ENCODE measurements around the gene LPP.

The LPP gene

GRCh38 chr3:188255190-188255589 lies 101.2 kb downstream of the LPP start:
- intact Hi-C loops (cut with micrococcal nuclease), result loop anchor here (5.0 kb wide), 1 partner anchor 42 kb away; no protein-coding TSS in a partner anchor
- H3K4me3 Mint-ChIP-seq, result no peak overlapping the region
- no peak overlapping the region for H3K27ac Mint-ChIP-seq
- peaks cover 43% of the 10 kb centered on the region for H3K4me1 Mint-ChIP-seq (ENCODE audit: low read depth)
- H3K9me3 Mint-ChIP-seq, result no peaks in the 10 kb centered on the region
- H3K36me3 Mint-ChIP-seq (ENCODE audit: low read depth), result peaks cover 42% of the 10 kb centered on the region
- no peaks in the 10 kb centered on the region for H3K27me3 Mint-ChIP-seq

- H3K27ac Mint-ChIP-seq, result peak overlapping the region; percentile 76
- H3K36me3 Mint-ChIP-seq (ENCODE audit: low read depth), result peaks cover 34% of the 10 kb centered on the region
- no peak overlapping the region for H3K4me3 Mint-ChIP-seq
- H3K27me3 Mint-ChIP-seq, result no peaks in the 10 kb centered on the region
- no peaks in the 10 kb centered on the region for H3K9me3 Mint-ChIP-seq
- H3K4me1 Mint-ChIP-seq (ENCODE audit: low read depth), result peaks cover 33% of the 10 kb centered on the region
- intact Hi-C loops (cut with micrococcal nuclease), result loop anchor here (5.0 kb wide), 1 partner anchor 41 kb away; no protein-coding TSS in a partner anchor
These were observed 102.8 kb downstream of the LPP start for GRCh38 chr3:188256758-188257157.

- intact Hi-C loops (cut with micrococcal nuclease), result loop anchor here (5.0 kb wide), 1 partner anchor 40 kb away; no protein-coding TSS in a partner anchor
- no peaks in the 10 kb centered on the region for H3K9me3 Mint-ChIP-seq
- H3K4me1 Mint-ChIP-seq (ENCODE audit: low read depth), result peaks cover 33% of the 10 kb centered on the region
- peaks cover 27% of the 10 kb centered on the region for H3K36me3 Mint-ChIP-seq (ENCODE audit: low read depth)
- H3K27me3 Mint-ChIP-seq, result no peaks in the 10 kb centered on the region
- no peak overlapping the region for H3K4me3 Mint-ChIP-seq
- H3K27ac Mint-ChIP-seq, result peak overlapping the region; percentile 76
These were observed 103.5 kb downstream of the LPP start for GRCh38 chr3:188257384-188258026.

GRCh38 chr3:188259191-188259590 lies 105.2 kb downstream of the LPP start:
- intact Hi-C loops (cut with micrococcal nuclease), result loop anchor here (5.0 kb wide), 1 partner anchor 38 kb away; no protein-coding TSS in a partner anchor
- H3K4me1 Mint-ChIP-seq (ENCODE audit: low read depth), result peaks cover 33% of the 10 kb centered on the region
- peaks cover 26% of the 10 kb centered on the region for H3K36me3 Mint-ChIP-seq (ENCODE audit: low read depth)

GRCh38 chr3:188259596-188259995 lies 105.6 kb downstream of the LPP start:
- intact Hi-C loops (cut with micrococcal nuclease), result loop anchor here (5.0 kb wide), 1 partner anchor 38 kb away; no protein-coding TSS in a partner anchor
- peaks cover 33% of the 10 kb centered on the region for H3K4me1 Mint-ChIP-seq (ENCODE audit: low read depth)

More at GRCh38 chr3:188259191-188259590, 105.2 kb downstream of the LPP start:
- H3K9me3 Mint-ChIP-seq, result no peaks in the 10 kb centered on the region
- H3K27ac Mint-ChIP-seq, result peak overlapping the region; percentile 76
- no peaks in the 10 kb centered on the region for H3K27me3 Mint-ChIP-seq
- no peak overlapping the region for H3K4me3 Mint-ChIP-seq

GRCh38 chr3:188261011-188261410 lies 107.1 kb downstream of the LPP start:
- no peak overlapping the region for H3K27ac Mint-ChIP-seq
- no peaks in the 10 kb centered on the region for H3K9me3 Mint-ChIP-seq
- H3K27me3 Mint-ChIP-seq, result no peaks in the 10 kb centered on the region
- intact Hi-C loops (cut with micrococcal nuclease), result loop anchor here (10.0 kb wide), 1 partner anchor 66 kb away; no protein-coding TSS in a partner anchor
- peaks cover 33% of the 10 kb centered on the region for H3K4me1 Mint-ChIP-seq (ENCODE audit: low read depth)
- no peak overlapping the region for H3K4me3 Mint-ChIP-seq
- peaks cover 12% of the 10 kb centered on the region for H3K36me3 Mint-ChIP-seq (ENCODE audit: low read depth)

More at GRCh38 chr3:188259596-188259995, 105.6 kb downstream of the LPP start:
- Mint-ChIP-seq H3K9me3 (no peaks in the 10 kb centered on the region), H3K4me3 (no peak overlapping the region), H3K36me3 (ENCODE audit: low read depth) (peaks cover 23% of the 10 kb centered on the region), H3K27ac (peak overlapping the region; percentile 76), H3K27me3 (no peaks in the 10 kb centered on the region)

- intact Hi-C loops (cut with micrococcal nuclease), result loop anchor here (10.0 kb wide), 1 partner anchor 68 kb away; no protein-coding TSS in a partner anchor
These were observed 108.5 kb downstream of the LPP start for GRCh38 chr3:188262488-188262887.

GRCh38 chr3:188262913-188263683 lies 109.1 kb downstream of the LPP start:
- no peaks in the 10 kb centered on the region for H3K9me3 Mint-ChIP-seq
- H3K4me1 Mint-ChIP-seq (ENCODE audit: low read depth), result peaks cover 17% of the 10 kb centered on the region
- H3K27me3 Mint-ChIP-seq, result no peaks in the 10 kb centered on the region
- H3K4me3 Mint-ChIP-seq, result no peak overlapping the region
- intact Hi-C loops (cut with micrococcal nuclease), result loop anchor here (10.0 kb wide), 1 partner anchor 68 kb away; no protein-coding TSS in a partner anchor
- peaks cover 17% of the 10 kb centered on the region for H3K36me3 Mint-ChIP-seq (ENCODE audit: low read depth)
- H3K27ac Mint-ChIP-seq, result peak overlapping the region; percentile 66

More at GRCh38 chr3:188262488-188262887, 108.5 kb downstream of the LPP start:
- H3K27ac Mint-ChIP-seq, result peak overlapping the region; percentile 66
- no peaks in the 10 kb centered on the region for H3K9me3 Mint-ChIP-seq
- H3K36me3 Mint-ChIP-seq (ENCODE audit: low read depth), result peaks cover 12% of the 10 kb centered on the region
- H3K4me1 Mint-ChIP-seq (ENCODE audit: low read depth), result peaks cover 23% of the 10 kb centered on the region
- no peaks in the 10 kb centered on the region for H3K27me3 Mint-ChIP-seq
- H3K4me3 Mint-ChIP-seq, result no peak overlapping the region

GRCh38 chr3:188264226-188265207 lies 110.6 kb downstream of the LPP start:
- Mint-ChIP-seq H3K9me3 (no peaks in the 10 kb centered on the region), H3K4me1 (ENCODE audit: low read depth) (peaks cover 3% of the 10 kb centered on the region), H3K36me3 (ENCODE audit: low read depth) (peaks cover 16% of the 10 kb centered on the region), H3K4me3 (no peak overlapping the region), H3K27ac (no peak overlapping the region), H3K27me3 (no peaks in the 10 kb centered on the region)
- intact Hi-C loops (cut with micrococcal nuclease), result loop anchor here (10.0 kb wide), 1 partner anchor 70 kb away; no protein-coding TSS in a partner anchor

GRCh38 chr3:188266562-188267274 lies 112.8 kb downstream of the LPP start:
- Mint-ChIP-seq H3K9me3 (no peaks in the 10 kb centered on the region), H3K4me3 (no peak overlapping the region), H3K27ac (no peak overlapping the region), H3K36me3 (ENCODE audit: low read depth) (peaks cover 15% of the 10 kb centered on the region), H3K27me3 (no peaks in the 10 kb centered on the region), H3K4me1 (ENCODE audit: low read depth) (peaks cover 21% of the 10 kb centered on the region)
- intact Hi-C loops (cut with micrococcal nuclease), result loop anchor here (10.0 kb wide), 1 partner anchor 72 kb away; no protein-coding TSS in a partner anchor

- no peak overlapping the region for H3K4me3 Mint-ChIP-seq
- intact Hi-C loops (cut with micrococcal nuclease), result loop anchor here (10.0 kb wide), 1 partner anchor 73 kb away; no protein-coding TSS in a partner anchor
- H3K9me3 Mint-ChIP-seq, result no peaks in the 10 kb centered on the region
- peaks cover 32% of the 10 kb centered on the region for H3K4me1 Mint-ChIP-seq (ENCODE audit: low read depth)
- no peaks in the 10 kb centered on the region for H3K27me3 Mint-ChIP-seq
- peak overlapping the region; percentile 15 for H3K27ac Mint-ChIP-seq
- peaks cover 15% of the 10 kb centered on the region for H3K36me3 Mint-ChIP-seq (ENCODE audit: low read depth)
These were observed 113.9 kb downstream of the LPP start for GRCh38 chr3:188267790-188268335.

GRCh38 chr3:188268336-188268735 lies 114.4 kb downstream of the LPP start:
- H3K27me3 Mint-ChIP-seq, result no peaks in the 10 kb centered on the region
- peak overlapping the region; percentile 15 for H3K27ac Mint-ChIP-seq
- no peak overlapping the region for H3K4me3 Mint-ChIP-seq
- peaks cover 35% of the 10 kb centered on the region for H3K4me1 Mint-ChIP-seq (ENCODE audit: low read depth)
- intact Hi-C loops (cut with micrococcal nuclease), result loop anchor here (10.0 kb wide), 1 partner anchor 74 kb away; no protein-coding TSS in a partner anchor
- no peaks in the 10 kb centered on the region for H3K9me3 Mint-ChIP-seq
- H3K36me3 Mint-ChIP-seq (ENCODE audit: low read depth), result peaks cover 15% of the 10 kb centered on the region

Measured in dendritic cell treated with granulocyte-macrophage colony-stimulating factor and Interleukin-4, amounts not matched to agents 40 ng/mL and 50 ng/mL, for 4 days (primary cell).